GM12878 (cell line): ENCODE results near the gene ACACB. TPM values are rescaled to one million over a fixed set of nuclear protein-coding genes. Genes with fewer than 3 reads are reported as not detected.

Experiments
- ATAC-seq: fragments of 200-7000 bp; cut with Tn5 transposase; 3 replicates; pipeline ENCODE4 v1.9.1; 2020; ENCODE audit warnings: mild to moderate bottlenecking, moderate library complexity
- BruUV-seq: library from RNA; stranded (reverse); fragments of 400-500 nt; replicated peaks from 2 replicates; lab custom pipeline; 2021; lab: Mats Ljungman, UMichigan
- CTCF ChIA-PET: fragments of 300-600 bp; sonication (Branson Sonifier 250); formaldehyde crosslinking; extraction: SDS; loops from one replicate; lab custom pipeline; 2021; ENCODE audit warnings: inconsistent platforms; lab: Yijun Ruan, JAX
- POLR2A ChIA-PET: fragments of 350-600 bp; formaldehyde crosslinking; extraction: SDS; loops from one replicate; lab custom pipeline; 2021; ENCODE audit warnings: inconsistent platforms; lab: Charles Lee
- RAD21 ChIA-PET: fragments of 300-600 bp; sonication (Branson Sonifier 250); formaldehyde crosslinking; loops from one replicate; lab custom pipeline; 2023; ENCODE audit warnings: antibody characterized with exemption; ENCODE audit not compliant: unreplicated experiment; lab: Charles Lee
- SMC1A ChIA-PET: fragments of 300-600 bp; sonication (Branson Sonifier 250); formaldehyde crosslinking; loops from one replicate; lab custom pipeline; 2023; ENCODE audit not compliant: unreplicated experiment, uncharacterized antibody; lab: Charles Lee
- DNase-seq: peaks from one replicate; pipeline ENCODE4 v3.0.0-alpha.2; 2011; ENCODE audit warnings: low read depth, low spot score
- FAIRE-seq: peaks from 3 replicates; lab custom pipeline; 2011; peaks lifted over from hg19 to GRCh38; lab: Jason Lieb, UNC
- H2AFZ ChIP-seq: 2 replicates; pipeline ENCODE4 v1.6.0; 2011; ENCODE audit warnings: low read depth, low read length, control low read depth; ENCODE audit not compliant: control insufficient read depth
- H3K27ac ChIP-seq: 2 replicates; pipeline ENCODE4 v1.5.1; 2011; ENCODE audit warnings: control low read depth; ENCODE audit not compliant: control insufficient read depth, insufficient read depth
- H3K27me3 ChIP-seq, 2 experiments: replicated peaks in 1 of 2; 2 replicates each; pipeline versions ENCODE4 v1.6.0 to v1.6.1; 2011; ENCODE audit warnings: low read length in 1 of 2; ENCODE audit not compliant: control insufficient read depth in 2 of 2, insufficient read depth in 2 of 2
- H3K36me3 ChIP-seq, 2 experiments: 2 replicates each; pipeline ENCODE4 v1.5.1; 2011; ENCODE audit warnings: low read length in 1 of 2; ENCODE audit not compliant: control insufficient read depth in 2 of 2, insufficient read depth in 2 of 2
- H3K4me1 ChIP-seq: 2 replicates; pipeline ENCODE4 v1.6.1; 2011; ENCODE audit warnings: mild to moderate bottlenecking, low read length, moderate library complexity, mixed read lengths; ENCODE audit not compliant: control insufficient read depth, insufficient read depth
- H3K4me2 ChIP-seq: 2 replicates; pipeline ENCODE4 v1.6.0; 2011; ENCODE audit warnings: control low read depth; ENCODE audit not compliant: control insufficient read depth, insufficient read depth
- H3K4me3 ChIP-seq: fragments of 200-600 bp; sonication (generic); 2 replicates; pipeline ENCODE4 v1.5.1; 2016
- H3K79me2 ChIP-seq: 2 replicates; pipeline ENCODE4 v1.6.0; 2011; ENCODE audit warnings: low read length; ENCODE audit not compliant: control insufficient read depth, insufficient read depth
- H3K9ac ChIP-seq: 2 replicates; pipeline ENCODE4 v1.8.0; 2011; ENCODE audit warnings: low read length, control low read depth, mixed read lengths; ENCODE audit not compliant: control insufficient read depth, insufficient read depth
- H3K9me3 ChIP-seq: replicated peaks from 3 replicates; pipeline ENCODE4 v1.5.1; 2011; ENCODE audit warnings: mild to moderate bottlenecking, low read length; ENCODE audit not compliant: control insufficient read depth, insufficient read depth
- H4K20me1 ChIP-seq: 2 replicates; pipeline ENCODE4 v1.6.0; 2011; ENCODE audit not compliant: control insufficient read depth, insufficient read depth
- KLF5 ChIP-seq: fragments of 450-650 bp; IDR thresholded peaks from 2 replicates; pipeline ENCODE4 v1.6.1; 2014; ENCODE audit warnings: mild to moderate bottlenecking; ENCODE audit not compliant: partially characterized antibody
- MEF2A ChIP-seq: IDR thresholded peaks from 2 replicates; pipeline ENCODE4 v1.6.1; 2011; ENCODE audit warnings: low read depth, mild to moderate bottlenecking, low read length, moderate library complexity; ENCODE audit not compliant: insufficient read depth
- NR2C1 ChIP-seq: fragments of 450-650 bp; IDR thresholded peaks from 2 replicates; pipeline ENCODE4 v1.6.1; 2017; ENCODE audit warnings: antibody characterized with exemption, mild to moderate bottlenecking, moderate library complexity
- RELA ChIP-seq: fragments of 450-650 bp; IDR thresholded peaks from 2 replicates; pipeline ENCODE4 v1.8.0; 2014; ENCODE audit warnings: borderline replicate concordance; ENCODE audit not compliant: partially characterized antibody
- RUNX3 ChIP-seq: IDR thresholded peaks from 2 replicates; pipeline ENCODE4 v1.6.1; 2012; ENCODE audit warnings: low read length, inconsistent platforms
- STAT1 ChIP-seq: fragments of 450-650 bp; conservative IDR thresholded peaks from 2 replicates; pipeline ENCODE4 v1.6.1; 2014; ENCODE audit warnings: antibody characterized with exemption, mild to moderate bottlenecking
- TBL1XR1 ChIP-seq: IDR thresholded peaks from 2 replicates; pipeline ENCODE4 v1.6.1; 2012; ENCODE audit warnings: low read depth, low read length, improper control_type of control experiment
- TCF3 ChIP-seq: IDR thresholded peaks from 2 replicates; pipeline ENCODE4 v1.6.1; 2012; ENCODE audit warnings: low read depth, mild to moderate bottlenecking, low read length, borderline replicate concordance; ENCODE audit not compliant: insufficient read depth
- ZNF207 ChIP-seq: fragments of 450-650 bp; IDR thresholded peaks from 2 replicates; pipeline ENCODE4 v1.6.1; 2014; ENCODE audit warnings: antibody characterized with exemption, mild to moderate bottlenecking, borderline replicate concordance
- ZNF622 ChIP-seq: fragments of 450-650 bp; IDR thresholded peaks from 2 replicates; pipeline ENCODE4 v1.6.1; 2017; ENCODE audit warnings: mild to moderate bottlenecking, inconsistent platforms
- WGBS: methylation state at CpG from one replicate; pipeline ENCODE4 v1.1.6; 2016; ENCODE audit warnings: low lambda C conversion rate; ENCODE audit not compliant: insufficient replicate concordance, insufficient coverage; ENCODE audit errors: missing lambda C conversion rate; 5-methylcytosine and 5-hydroxymethylcytosine counted together
- in situ Hi-C: fragments of 300-500 bp; cut with MboI; formaldehyde crosslinking; loops from 9 replicates; pipeline ENCODE4 v1.14.3; 2018; ENCODE audit warnings: mixed read lengths
- intact Hi-C: fragments of 100-400 bp; cut with micrococcal nuclease; formaldehyde crosslinking; loops from one replicate; pipeline ENCODE4 v1.14.2; 2022; ENCODE audit not compliant: unreplicated experiment
- polyA plus RNA-seq, 11 experiments: library from polyadenylated mRNA; depleted of rRNA in 4 of 11; unstranded in 6 of 11; stranded (reverse) in 5 of 11; fragments of >200 nt; fragmentation: Nextera tagmentation in 4 of 11; fragmentation: Illumina TruSeq in 1 of 11; extraction: Ambion mirVana in 4 of 11; extraction: Trizol in 1 of 11; gene quantifications; 1 replicate in 1 of 11; 2 replicates in 10 of 11; pipeline versions ENCODE4 v1.2.1 to v1.2.3, GENCODE V29; 2011 to 2016; ENCODE audit warnings: inconsistent platforms in 2 of 11, missing spikeins in 2 of 11, low read depth in 1 of 11
- total RNA-seq, 4 experiments: library from RNA; depleted of rRNA in 3 of 4; stranded (reverse); fragments of >200 nt in 3 of 4; fragmentation: Illumina TruSeq in 1 of 4; extraction: Trizol in 1 of 4; gene quantifications; 2 replicates each; pipeline versions ENCODE4 v1.2.1 to v1.2.3, GENCODE V29; 2013 to 2021
- TF ChIP-seq, protein P1 (sequence below): fragments of 450-650 bp; formaldehyde crosslinking; IDR thresholded peaks from 2 replicates; pipeline ENCODE4 v1.4.0; 2020; ENCODE audit warnings: mild to moderate bottlenecking, moderate library complexity
- TF ChIP-seq, protein P2 (sequence below): fragments of 450-650 bp; formaldehyde crosslinking; IDR thresholded peaks from 2 replicates; pipeline ENCODE4 v1.4.0; 2022; ENCODE audit warnings: mild to moderate bottlenecking, moderate library complexity

Gene ACACB
- total and polyA plus RNA-seq, 10 of the 15 experiments (the other 5 are each of a cell fraction or from before 2014, with no cell fraction given), result 0.05 to 1.9 (median 0.38) TPM; not detected in 2

DNA sequence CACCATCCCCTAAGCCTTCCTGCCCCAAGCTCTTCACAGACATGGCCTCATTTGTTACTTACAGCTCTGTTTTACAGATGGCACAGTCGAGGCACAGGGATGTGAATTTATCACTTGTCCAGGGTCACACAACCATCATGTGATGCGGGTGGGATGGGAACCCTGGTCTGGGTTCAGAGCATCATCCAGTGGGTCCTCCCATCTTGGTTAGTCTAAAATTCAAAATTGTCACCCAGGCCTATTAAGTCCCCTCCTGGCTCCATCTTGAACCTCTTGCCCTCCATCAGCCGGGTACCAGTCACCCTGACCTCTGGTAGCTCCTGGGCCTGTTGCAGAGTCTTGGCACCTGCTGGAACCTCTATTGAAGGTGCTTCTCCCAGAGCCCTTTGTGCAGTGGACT lies 52.9 kb downstream of the ACACB start:
- no peak for FAIRE-seq
- no peaks in the 10 kb centered on the region for H3K79me2 ChIP-seq
- H3K36me3 ChIP-seq, result no peaks in the 10 kb centered on the region
- no peak overlapping the region for H3K9ac ChIP-seq
- TF ChIP-seq NR2C1 (no peak), ZNF207 (no peak), TCF3 (no peak), ZNF622 (no peak), STAT1 (no peak), KLF5 (no peak), RELA (no peak), RUNX3 (no peak), TBL1XR1 (no peak), MEF2A (no peak)
- TF ChIP-seq, protein P1, sequence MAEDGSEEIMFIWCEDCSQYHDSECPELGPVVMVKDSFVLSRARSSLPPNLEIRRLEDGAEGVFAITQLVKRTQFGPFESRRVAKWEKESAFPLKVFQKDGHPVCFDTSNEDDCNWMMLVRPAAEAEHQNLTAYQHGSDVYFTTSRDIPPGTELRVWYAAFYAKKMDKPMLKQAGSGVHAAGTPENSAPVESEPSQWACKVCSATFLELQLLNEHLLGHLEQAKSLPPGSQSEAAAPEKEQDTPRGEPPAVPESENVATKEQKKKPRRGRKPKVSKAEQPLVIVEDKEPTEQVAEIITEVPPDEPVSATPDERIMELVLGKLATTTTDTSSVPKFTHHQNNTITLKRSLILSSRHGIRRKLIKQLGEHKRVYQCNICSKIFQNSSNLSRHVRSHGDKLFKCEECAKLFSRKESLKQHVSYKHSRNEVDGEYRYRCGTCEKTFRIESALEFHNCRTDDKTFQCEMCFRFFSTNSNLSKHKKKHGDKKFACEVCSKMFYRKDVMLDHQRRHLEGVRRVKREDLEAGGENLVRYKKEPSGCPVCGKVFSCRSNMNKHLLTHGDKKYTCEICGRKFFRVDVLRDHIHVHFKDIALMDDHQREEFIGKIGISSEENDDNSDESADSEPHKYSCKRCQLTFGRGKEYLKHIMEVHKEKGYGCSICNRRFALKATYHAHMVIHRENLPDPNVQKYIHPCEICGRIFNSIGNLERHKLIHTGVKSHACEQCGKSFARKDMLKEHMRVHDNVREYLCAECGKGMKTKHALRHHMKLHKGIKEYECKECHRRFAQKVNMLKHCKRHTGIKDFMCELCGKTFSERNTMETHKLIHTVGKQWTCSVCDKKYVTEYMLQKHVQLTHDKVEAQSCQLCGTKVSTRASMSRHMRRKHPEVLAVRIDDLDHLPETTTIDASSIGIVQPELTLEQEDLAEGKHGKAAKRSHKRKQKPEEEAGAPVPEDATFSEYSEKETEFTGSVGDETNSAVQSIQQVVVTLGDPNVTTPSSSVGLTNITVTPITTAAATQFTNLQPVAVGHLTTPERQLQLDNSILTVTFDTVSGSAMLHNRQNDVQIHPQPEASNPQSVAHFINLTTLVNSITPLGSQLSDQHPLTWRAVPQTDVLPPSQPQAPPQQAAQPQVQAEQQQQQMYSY (CRISPR knock-in tag), result no peak
- TF ChIP-seq, protein P2, sequence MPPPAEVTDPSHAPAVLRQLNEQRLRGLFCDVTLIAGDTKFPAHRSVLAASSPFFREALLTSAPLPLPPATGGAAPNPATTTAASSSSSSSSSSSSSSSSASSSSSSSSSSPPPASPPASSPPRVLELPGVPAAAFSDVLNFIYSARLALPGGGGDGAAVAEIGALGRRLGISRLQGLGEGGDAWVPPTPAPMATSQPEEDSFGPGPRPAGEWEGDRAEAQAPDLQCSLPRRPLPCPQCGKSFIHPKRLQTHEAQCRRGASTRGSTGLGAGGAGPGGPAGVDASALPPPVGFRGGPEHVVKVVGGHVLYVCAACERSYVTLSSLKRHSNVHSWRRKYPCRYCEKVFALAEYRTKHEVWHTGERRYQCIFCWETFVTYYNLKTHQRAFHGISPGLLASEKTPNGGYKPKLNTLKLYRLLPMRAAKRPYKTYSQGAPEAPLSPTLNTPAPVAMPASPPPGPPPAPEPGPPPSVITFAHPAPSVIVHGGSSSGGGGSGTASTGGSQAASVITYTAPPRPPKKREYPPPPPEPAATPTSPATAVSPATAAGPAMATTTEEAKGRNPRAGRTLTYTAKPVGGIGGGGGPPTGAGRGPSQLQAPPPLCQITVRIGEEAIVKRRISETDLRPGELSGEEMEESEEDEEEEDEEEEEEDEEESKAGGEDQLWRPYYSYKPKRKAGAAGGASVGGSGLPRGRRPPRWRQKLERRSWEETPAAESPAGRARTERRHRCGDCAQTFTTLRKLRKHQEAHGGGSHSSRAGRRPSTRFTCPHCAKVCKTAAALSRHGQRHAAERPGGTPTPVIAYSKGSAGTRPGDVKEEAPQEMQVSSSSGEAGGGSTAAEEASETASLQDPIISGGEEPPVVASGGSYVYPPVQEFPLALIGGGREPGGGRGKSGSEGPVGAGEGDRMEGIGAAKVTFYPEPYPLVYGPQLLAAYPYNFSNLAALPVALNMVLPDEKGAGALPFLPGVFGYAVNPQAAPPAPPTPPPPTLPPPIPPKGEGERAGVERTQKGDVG (CRISPR knock-in tag), result no peak
- SMC1A ChIA-PET, result no interaction called here
- H4K20me1 ChIP-seq, result no peaks in the 10 kb centered on the region
- no peak overlapping the region for H3K4me3 ChIP-seq
- in situ Hi-C loops, result no loop called here
- no TSS peak for BruUV-seq
- no peaks in the 10 kb centered on the region for H3K27me3 ChIP-seq
- CTCF ChIA-PET, result interaction anchor here (0.5 kb wide), 1 partner anchor 9 kb away, joined by 3 read pairs; no protein-coding TSS in a partner anchor
- H2AFZ ChIP-seq, result no peak overlapping the region
- intact Hi-C loops, result no loop called here
- H3K4me1 ChIP-seq, result no peaks in the 10 kb centered on the region
- WGBS, result 51% methylated on average over 3 of the region's 3 CpGs
- no peak overlapping the region for H3K4me2 ChIP-seq
- RAD21 ChIA-PET, result no interaction called here
- POLR2A ChIA-PET, result no interaction called here
- H3K27ac ChIP-seq, result no peak overlapping the region
- DNase-seq, result no peak
- ATAC-seq, result no peak
- H3K9me3 ChIP-seq, result no peaks in the 10 kb centered on the region
